T-cell (primary cell): ENCODE data around the gene GTF3C5. TPM values are rescaled to one million over a fixed set of nuclear protein-coding genes. Genes with fewer than 3 reads are reported as not detected.

Source experiments
- ATAC-seq, 4 experiments: fragments of 200-7000 bp in 3 of 4; fragments of 150-1000 bp in 1 of 4; cut with Tn5 transposase; replicated peaks in 1 of 4; 1 replicate in 3 of 4; 2 replicates in 1 of 4; pipeline ENCODE4 v1.10.0; 2021; ENCODE audit warnings: moderate library complexity in 3 of 4, mild to moderate bottlenecking in 2 of 4, moderate number of reproducible peaks in 1 of 4
- CTCF ChIA-PET, 2 donors: fragments of 300-600 bp; sonication (Branson Sonifier 250); formaldehyde crosslinking; loops; one replicate each; lab custom pipeline; 2022; ENCODE audit warnings: antibody characterized with exemption in 2 of 2; lab: Charles Lee
- POLR2A ChIA-PET, 2 donors: fragments of 300-600 bp; sonication (Branson Sonifier 250); formaldehyde crosslinking; loops; one replicate each; lab custom pipeline; 2022; ENCODE audit warnings: antibody characterized with exemption in 2 of 2; lab: Charles Lee
- DNase-seq, 35 experiments: peaks; one replicate each; pipeline versions ENCODE4 v3.0.0 to v3.0.0-alpha.2; 2013 to 2023
- H3K27ac ChIP-seq: one replicate; pipeline ENCODE4 v1.5.1; 2013; ENCODE audit warnings: low read length
- H3K27me3 ChIP-seq, 2 experiments: replicated peaks in 1 of 2; 1 replicate in 1 of 2; 2 replicates in 1 of 2; pipeline versions ENCODE4 v1.6.1 to v1.7.0; 2013; ENCODE audit warnings: low read length in 1 of 2, mixed read lengths in 1 of 2; ENCODE audit not compliant: control insufficient read depth in 2 of 2, insufficient read depth in 2 of 2; ENCODE audit errors: extremely low read depth in 1 of 2
- H3K36me3 ChIP-seq, 2 donors: 1 replicate in 1 of 2; 2 replicates in 1 of 2; pipeline versions ENCODE4 v1.6.1 to v1.7.0; 2013; ENCODE audit warnings: low read length in 1 of 2; ENCODE audit not compliant: control insufficient read depth in 2 of 2, insufficient read depth in 1 of 2; ENCODE audit errors: extremely low read depth in 1 of 2
- H3K4me1 ChIP-seq, 2 experiments: 1 replicate in 1 of 2; 2 replicates in 1 of 2; pipeline versions ENCODE4 v1.6.1 to v1.7.0; 2013; ENCODE audit warnings: low read length in 2 of 2, mixed read lengths in 1 of 2; ENCODE audit not compliant: insufficient read depth in 2 of 2, control insufficient read depth in 1 of 2; ENCODE audit errors: extremely low read depth in 1 of 2
- H3K4me3 ChIP-seq, 2 donors: 1 replicate in 1 of 2; 2 replicates in 1 of 2; pipeline versions ENCODE4 v1.5.1 to v1.7.0; 2013; ENCODE audit warnings: mild to moderate bottlenecking in 2 of 2, low read length in 1 of 2, moderate library complexity in 1 of 2; ENCODE audit not compliant: control insufficient read depth in 1 of 2; ENCODE audit errors: extremely low read depth in 1 of 2
- H3K9me3 ChIP-seq: 2 replicates; pipeline ENCODE4 v1.7.0; 2013
- H3K27ac Mint-ChIP-seq, 2 donors: one replicate each; pipeline ENCODE4 v1.8.0; 2020 to 2021; ENCODE audit warnings: mild to moderate bottlenecking in 2 of 2, mixed read lengths in 2 of 2
- H3K27me3 Mint-ChIP-seq, 2 donors: one replicate each; pipeline ENCODE4 v1.8.0; 2021 to 2022; ENCODE audit warnings: mixed read lengths in 2 of 2
- H3K36me3 Mint-ChIP-seq: one replicate; pipeline ENCODE4 v1.8.0; 2021; ENCODE audit warnings: mixed read lengths
- H3K4me1 Mint-ChIP-seq, 3 donors: one replicate each; pipeline ENCODE4 v1.8.0; 2020 to 2022; ENCODE audit warnings: mixed read lengths in 3 of 3, mild to moderate bottlenecking in 1 of 3
- H3K4me3 Mint-ChIP-seq, 3 donors: one replicate each; pipeline ENCODE4 v1.8.0; 2020 to 2022; ENCODE audit warnings: mild to moderate bottlenecking in 3 of 3, mixed read lengths in 3 of 3, moderate library complexity in 3 of 3
- H3K9me3 Mint-ChIP-seq, 3 donors: one replicate each; pipeline ENCODE4 v1.8.0; 2020 to 2022; ENCODE audit warnings: mixed read lengths in 3 of 3
- WGBS: methylation state at CpG from one replicate; pipeline ENCODE4 v1.1.5; 2013; ENCODE audit warnings: missing lambda C conversion rate; ENCODE audit not compliant: insufficient coverage; 5-methylcytosine and 5-hydroxymethylcytosine counted together
- total RNA-seq, 35 experiments: library from RNA in 6 of 35; stranded (reverse) in 6 of 35; fragments of 120-200 nt in 1 of 35; gene quantifications; one replicate each; pipeline versions ENCODE4 v1.2.1 to v1.2.4 and lab custom pipeline; 2013 to 2026

GTF3C5 gene
- total RNA-seq, 5 donors from 2014 or later (not counting 1 experiment from before 2014, with no cell fraction given) = 46.6 to 91.2 (median 80.0) TPM

- ATAC-seq (no peak), DNase-seq (no peak)
- H3K9me3 Mint-ChIP-seq = no peaks in the 10 kb centered on the region
- peak overlapping the region in 1 of 2 donors; percentile 64 for H3K27ac Mint-ChIP-seq
- WGBS = 86% methylated on average over 4 of the region's 5 CpGs
- Histone ChIP-seq H3K4me3 (no peak overlapping the region), H3K4me1 (peaks cover 11 to 35% of the 10 kb centered on the region in 2 experiments), H3K9me3 (no peaks in the 10 kb centered on the region), H3K27ac (no peak overlapping the region), H3K27me3 (peaks cover 0 to 9% of the 10 kb centered on the region in 2 experiments), H3K36me3 (no peaks in the 10 kb centered on the region)
- ChIA-PET POLR2A (no interaction called here), CTCF (no interaction called here)
- peak overlapping the region in 1 of 3 donors; percentile 90 for H3K4me3 Mint-ChIP-seq
- no peaks in the 10 kb centered on the region for H3K27me3 Mint-ChIP-seq
- H3K36me3 Mint-ChIP-seq = no peaks in the 10 kb centered on the region
- H3K4me1 Mint-ChIP-seq = peaks cover 23 to 49% (median 38%) of the 10 kb centered on the region in 3 donors
Observed at GRCh38 chr9:133027134-133027533, 3.7 kb upstream of the GTF3C5 start.

DNA sequence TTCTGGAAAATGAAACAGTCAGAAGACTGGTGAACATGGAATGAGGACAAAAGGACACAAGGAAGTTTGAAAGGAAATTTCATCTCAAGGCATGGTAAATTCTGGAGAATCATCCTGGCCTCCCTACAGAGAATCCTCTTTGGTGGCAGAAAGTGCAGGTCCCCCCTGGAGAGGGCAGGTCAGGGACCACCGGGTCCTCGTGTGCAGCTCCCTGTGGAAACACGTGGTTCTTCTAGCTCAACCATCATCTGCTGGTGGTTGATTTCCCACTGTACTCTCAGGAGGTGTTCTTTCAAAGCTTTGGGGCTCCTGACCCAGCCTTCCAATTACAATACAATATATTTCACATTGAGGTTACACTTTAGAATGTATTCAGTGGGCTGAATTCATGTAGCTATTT is 2.6 kb upstream of the GTF3C5 start:
- WGBS = 93% methylated on average over 3 of the region's 3 CpGs

DNA sequence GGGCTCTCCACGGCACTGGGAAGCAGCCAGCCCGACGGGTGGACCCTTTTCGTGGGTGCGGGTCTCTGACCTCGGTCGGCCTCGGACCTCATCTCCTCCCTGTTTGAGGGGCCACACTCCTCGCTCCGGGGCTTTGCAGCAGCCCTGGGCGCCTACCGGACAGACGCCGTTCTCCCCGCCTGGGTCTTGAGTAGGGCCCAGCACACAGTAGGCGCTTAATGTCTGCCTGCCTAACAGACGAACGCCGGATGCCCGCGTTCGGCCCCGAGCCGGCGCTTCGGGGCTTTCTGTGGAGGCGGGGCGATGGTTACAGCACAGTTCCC is 842 bp upstream of the GTF3C5 start:
- Histone ChIP-seq H3K27me3 (no peaks in the 10 kb centered on the region), H3K4me3 (peak overlapping the region; percentile 86 to 87), H3K27ac (peak overlapping the region; percentile 84), H3K9me3 (no peaks in the 10 kb centered on the region), H3K36me3 (no peaks in the 10 kb centered on the region), H3K4me1 (peaks cover 14 to 31% of the 10 kb centered on the region in 2 experiments)
- peak overlapping the region; percentile 90 to 99 (median 97) for H3K4me3 Mint-ChIP-seq
- peak; percentile 7 to 15 (median 11) for ATAC-seq
- under 1% methylated on average over 28 of the region's 28 CpGs for WGBS
- H3K27me3 Mint-ChIP-seq = no peaks in the 10 kb centered on the region
- no peaks in the 10 kb centered on the region for H3K36me3 Mint-ChIP-seq
- peak overlapping the region; percentile 99 for H3K27ac Mint-ChIP-seq
- H3K9me3 Mint-ChIP-seq = no peaks in the 10 kb centered on the region
- ChIA-PET CTCF (interaction anchor here (0.6 to 1.6 kb wide), 8 partner anchors 8 to 794 kb away, joined by 3 to 34 read pairs (median 4); no protein-coding TSS in a partner anchor), POLR2A (interaction anchor here in 1 of 2 donors (0.6 to 1.4 kb wide), 7 partner anchors 114 to 1763 kb away, joined by 3 to 9 read pairs (median 4); no protein-coding TSS in a partner anchor)
- H3K4me1 Mint-ChIP-seq = peaks cover 40 to 66% (median 56%) of the 10 kb centered on the region in 3 donors
- DNase-seq = peak in 1 of 35 experiments; percentile 13

More for the DNA sequence above, 2.6 kb upstream of the GTF3C5 start:
- Histone ChIP-seq H3K27ac (no peak overlapping the region), H3K9me3 (no peaks in the 10 kb centered on the region), H3K27me3 (peaks cover 0 to 5% of the 10 kb centered on the region in 2 experiments), H3K4me1 (peaks cover 14 to 30% of the 10 kb centered on the region in 2 experiments), H3K4me3 (no peak overlapping the region), H3K36me3 (no peaks in the 10 kb centered on the region)
- ATAC-seq = no peak
- Mint-ChIP-seq H3K27ac (peak overlapping the region in 1 of 2 donors; percentile 6), H3K4me1 (peaks cover 29 to 51% (median 40%) of the 10 kb centered on the region in 3 donors), H3K36me3 (no peaks in the 10 kb centered on the region), H3K9me3 (no peaks in the 10 kb centered on the region), H3K27me3 (no peaks in the 10 kb centered on the region), H3K4me3 (peak overlapping the region; percentile 90 to 99 (median 97))
- CTCF ChIA-PET = no interaction called here
- no peak for DNase-seq
- POLR2A ChIA-PET = no interaction called here

DNA sequence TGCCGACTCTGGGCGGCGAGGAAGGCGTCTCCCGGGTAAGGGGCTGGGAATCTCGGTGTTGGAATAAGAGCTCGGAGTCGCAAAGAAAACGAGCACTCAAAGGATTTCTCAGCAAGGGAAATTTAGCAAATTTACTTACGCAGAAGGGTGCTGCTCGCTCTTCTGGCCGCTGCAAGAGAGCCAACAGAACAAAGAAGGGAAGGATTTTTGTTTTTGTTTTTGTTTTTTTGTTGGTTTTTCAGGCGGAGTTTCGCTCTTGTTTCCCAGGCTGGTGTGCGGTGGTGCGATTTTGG is 279 bp downstream of the GTF3C5 start:
- H3K4me3 ChIP-seq = peak overlapping the region; percentile 86 to 87
- Mint-ChIP-seq H3K27ac (peak overlapping the region; percentile 99), H3K4me3 (peak overlapping the region; percentile 90 to 99 (median 97)), H3K36me3 (no peaks in the 10 kb centered on the region), H3K9me3 (no peaks in the 10 kb centered on the region), H3K27me3 (no peaks in the 10 kb centered on the region), H3K4me1 (peaks cover 41 to 71% (median 65%) of the 10 kb centered on the region in 3 donors)
- H3K27ac ChIP-seq = peak overlapping the region; percentile 40
- H3K36me3 ChIP-seq = no peaks in the 10 kb centered on the region
- H3K4me1 ChIP-seq = peaks cover 14 to 31% of the 10 kb centered on the region in 2 experiments
- no peaks in the 10 kb centered on the region for H3K27me3 ChIP-seq
- ATAC-seq (no peak), DNase-seq (no peak)
- H3K9me3 ChIP-seq = no peaks in the 10 kb centered on the region
- ChIA-PET POLR2A (interaction anchor here in 1 of 2 donors (1.1 to 1.4 kb wide), 2 partner anchors 113 to 341 kb away, joined by 3 to 7 read pairs; no protein-coding TSS in a partner anchor), CTCF (interaction anchor here (1.2 to 2.2 kb wide), 4 partner anchors 9 to 117 kb away, joined by 3 to 34 read pairs (median 11); no protein-coding TSS in a partner anchor)
- whole genome bisulfite sequencing = under 1% methylated on average over 14 of the region's 16 CpGs

- peak overlapping the region; percentile 90 to 99 (median 97) for H3K4me3 Mint-ChIP-seq
- Histone ChIP-seq H3K4me1 (peaks cover 14 to 31% of the 10 kb centered on the region in 2 experiments), H3K36me3 (no peaks in the 10 kb centered on the region), H3K9me3 (no peaks in the 10 kb centered on the region), H3K27ac (no peak overlapping the region), H3K27me3 (no peaks in the 10 kb centered on the region), H3K4me3 (peak overlapping the region; percentile 86 to 87)
- H3K4me1 Mint-ChIP-seq = peaks cover 41 to 73% (median 67%) of the 10 kb centered on the region in 3 donors
- no peaks in the 10 kb centered on the region for H3K9me3 Mint-ChIP-seq
- ChIA-PET CTCF (interaction anchor here in 1 of 2 donors (1.6 to 2.2 kb wide), 4 partner anchors 9 to 117 kb away, joined by 5 to 34 read pairs (median 11); no protein-coding TSS in a partner anchor), POLR2A (interaction anchor here in 1 of 2 donors (1.4 kb wide), 1 partner anchor 113 kb away, joined by 7 read pairs; no protein-coding TSS in a partner anchor)
- H3K27me3 Mint-ChIP-seq = no peaks in the 10 kb centered on the region
- H3K27ac Mint-ChIP-seq = peak overlapping the region; percentile 68 to 99
- 81% methylated on average over 5 of the region's 10 CpGs for WGBS
- no peak for ATAC-seq
- no peak for DNase-seq
- H3K36me3 Mint-ChIP-seq = no peaks in the 10 kb centered on the region
Observed at GRCh38 chr9:133031496-133031911, 707 bp downstream of the GTF3C5 start.

GRCh38 chr9:133032171-133032570 is 1.4 kb downstream of the GTF3C5 start:
- H3K27ac Mint-ChIP-seq = peak overlapping the region in 1 of 2 donors; percentile 76
- DNase-seq (no peak), ATAC-seq (no peak)
- 100% methylated on average over 1 of the region's 10 CpGs for WGBS
- H3K4me3 ChIP-seq = no peak overlapping the region
- H3K4me1 Mint-ChIP-seq = peaks cover 41 to 73% (median 69%) of the 10 kb centered on the region in 3 donors
- no peaks in the 10 kb centered on the region for H3K9me3 ChIP-seq
- H3K36me3 Mint-ChIP-seq = no peaks in the 10 kb centered on the region
- peaks cover 0 to 2% of the 10 kb centered on the region in 2 donors for H3K36me3 ChIP-seq
- no peaks in the 10 kb centered on the region for H3K27me3 ChIP-seq
- no peaks in the 10 kb centered on the region for H3K27me3 Mint-ChIP-seq
- H3K4me1 ChIP-seq = peaks cover 14 to 31% of the 10 kb centered on the region in 2 experiments
- peak overlapping the region; percentile 90 to 99 (median 97) for H3K4me3 Mint-ChIP-seq
- ChIA-PET CTCF (interaction anchor here in 1 of 2 donors (1.6 to 2.2 kb wide), 2 partner anchors 10 to 112 kb away, joined by 5 to 8 read pairs; no protein-coding TSS in a partner anchor), POLR2A (no interaction called here)
- no peak overlapping the region for H3K27ac ChIP-seq
- H3K9me3 Mint-ChIP-seq = no peaks in the 10 kb centered on the region
